PC-3 (cell line): ENCODE results near the gene JHY. TPM values are rescaled to one million over a fixed set of nuclear protein-coding genes. Genes with fewer than 3 reads are reported as not detected.
A peak's percentile ranks its signal among the peaks of the same experiment; 100 is the strongest.

ENCODE experiments used
- ATAC-seq: fragments of 200-7000 bp; cut with Tn5 transposase; 2 replicates; pipeline ENCODE4 v1.9.1; 2020; ENCODE audit warnings: mild to moderate bottlenecking, moderate library complexity
- BruUV-seq: library from RNA; stranded (reverse); fragments of 400-500 nt; replicated peaks from 2 replicates; lab custom pipeline; 2021; lab: Mats Ljungman, UMichigan
- CTCF ChIA-PET: fragments of 300-600 bp; sonication (Branson Sonifier 250); formaldehyde crosslinking; loops from one replicate; lab custom pipeline; 2022; ENCODE audit warnings: antibody characterized with exemption; lab: Charles Lee
- POLR2A ChIA-PET: fragments of 300-600 bp; sonication (Branson Sonifier 250); formaldehyde crosslinking; loops from one replicate; lab custom pipeline; 2022; ENCODE audit warnings: antibody characterized with exemption; ENCODE audit not compliant: unreplicated experiment; lab: Charles Lee
- DNase-seq: peaks from one replicate; pipeline ENCODE4 v3.0.0-alpha.2; 2015
- H2AFZ ChIP-seq: fragments of 300-600 bp; sonication (generic); 2 replicates; pipeline ENCODE4 v1.6.0; 2016; ENCODE audit warnings: antibody characterized with exemption, low read length
- H3F3A ChIP-seq: fragments of 300-600 bp; sonication (generic); one replicate; pipeline ENCODE4 v1.6.0; 2017; ENCODE audit warnings: antibody characterized with exemption, low read length, control low read depth, mild to moderate bottlenecking; ENCODE audit not compliant: unreplicated experiment
- H3K27ac ChIP-seq: fragments of 300-600 bp; sonication (generic); 2 replicates; pipeline ENCODE4 v1.5.1; 2016; ENCODE audit warnings: mild to moderate bottlenecking, low read length
- H3K27me3 ChIP-seq: fragments of 300-600 bp; sonication (generic); 2 replicates; pipeline ENCODE4 v1.6.1; 2016; ENCODE audit warnings: low read length, mixed read lengths
- H3K36me3 ChIP-seq: fragments of 300-600 bp; sonication (generic); 2 replicates; pipeline ENCODE4 v1.6.1; 2016; ENCODE audit warnings: low read depth, mixed run types, low read length, mixed read lengths
- H3K4me1 ChIP-seq: fragments of 300-600 bp; sonication (generic); 2 replicates; pipeline ENCODE4 v1.5.1; 2016; ENCODE audit warnings: low read length; ENCODE audit not compliant: insufficient read depth
- H3K4me2 ChIP-seq: fragments of 300-600 bp; sonication (generic); 2 replicates; pipeline ENCODE4 v1.6.0; 2016; ENCODE audit warnings: low read length
- H3K4me3 ChIP-seq: fragments of 300-600 bp; sonication (generic); 2 replicates; pipeline ENCODE4 v1.5.1; 2016; ENCODE audit warnings: mild to moderate bottlenecking, low read length, mixed read lengths
- H3K79me2 ChIP-seq: fragments of 300-600 bp; sonication (generic); 2 replicates; pipeline ENCODE4 v1.6.1; 2017; ENCODE audit warnings: low read length, mixed read lengths
- H3K9ac ChIP-seq: fragments of 300-600 bp; sonication (generic); 2 replicates; pipeline ENCODE4 v1.6.0; 2016; ENCODE audit warnings: mild to moderate bottlenecking, low read length
- H3K9me2 ChIP-seq: fragments of 300-600 bp; sonication (generic); replicated peaks from 2 replicates; pipeline ENCODE4 v1.6.1; 2016; ENCODE audit warnings: mixed run types, low read length, mixed read lengths
- H3K9me3 ChIP-seq: fragments of 300-600 bp; sonication (generic); 2 replicates; pipeline ENCODE4 v1.6.1; 2016; ENCODE audit warnings: low read length, mixed read lengths
- H4K20me1 ChIP-seq: fragments of 300-600 bp; sonication (generic); 2 replicates; pipeline ENCODE4 v1.6.1; 2016; ENCODE audit warnings: low read length, mixed read lengths
- CTCF ChIP-seq: fragments of 300-600 bp; sonication (generic); conservative IDR thresholded peaks from 2 replicates; pipeline ENCODE4 v1.5.1; 2017; ENCODE audit warnings: antibody characterized with exemption, low read depth, mild to moderate bottlenecking, low read length
- EZH2 ChIP-seq: fragments of 300-600 bp; sonication (generic); IDR thresholded peaks from one replicate; pipeline ENCODE4 v1.6.1; 2017; ENCODE audit warnings: antibody characterized with exemption, mild to moderate bottlenecking, low read length; ENCODE audit not compliant: unreplicated experiment
- EZH2phosphoT487 ChIP-seq: fragments of 300-600 bp; sonication (generic); IDR thresholded peaks from 2 replicates; pipeline ENCODE4 v1.6.1; 2018; ENCODE audit warnings: mild to moderate bottlenecking, antibody characterized with exemption, low read length, borderline replicate concordance
- intact Hi-C: fragments of 100-400 bp; cut with micrococcal nuclease; formaldehyde crosslinking; loops from 2 replicates; pipeline ENCODE4 v1.9.0; 2023
- total RNA-seq: library from RNA; depleted of rRNA; stranded (reverse); fragments of >200 nt; gene quantifications from 2 replicates; pipeline ENCODE4 v1.2.3, GENCODE V29; 2014

The JHY gene
- total RNA-seq, 1 experiment from 2014 or later: 4.9 TPM

GRCh38 chr11:122995526-122995925 lies 113.0 kb downstream of the JHY start:
- BruUV-seq: no TSS peak
- ATAC-seq: no peak

GRCh38 chr11:122998727-122999366 lies 116.3 kb downstream of the JHY start:
- Histone ChIP-seq H3K79me2 (no peaks in the 10 kb centered on the region), H3K4me1 (no peaks in the 10 kb centered on the region), H3F3A (no peaks in the 10 kb centered on the region), H3K9ac (no peak overlapping the region), H3K4me3 (no peak overlapping the region), H3K36me3 (no peaks in the 10 kb centered on the region), H3K9me3 (no peaks in the 10 kb centered on the region), H3K27ac (no peak overlapping the region), H2AFZ (no peak overlapping the region; the same call in 1 of the 2 replicates), H4K20me1 (no peaks in the 10 kb centered on the region), H3K9me2 (no peaks in the 10 kb centered on the region), H3K4me2 (no peak overlapping the region), H3K27me3 (peaks cover 32% of the 10 kb centered on the region)
- TF ChIP-seq CTCF: no peak
- TF ChIP-seq EZH2phosphoT487: no peak
- no peak for TF ChIP-seq EZH2
- intact Hi-C loops: no loop called here
- BruUV-seq: no TSS peak
- CTCF ChIA-PET: interaction anchor here (1.2 kb wide), 1 partner anchor 22 kb away, joined by 4 read pairs; no protein-coding TSS in a partner anchor
- peak; percentile 34 for DNase-seq
- peak; percentile 78 for ATAC-seq
- POLR2A ChIA-PET: no interaction called here

More at GRCh38 chr11:122995526-122995925, 113.0 kb downstream of the JHY start:
- Histone ChIP-seq H3K4me2 (no peak overlapping the region), H3K27me3 (peaks cover 52% of the 10 kb centered on the region), H3K9me2 (no peaks in the 10 kb centered on the region), H3K9ac (no peak overlapping the region), H3K36me3 (no peaks in the 10 kb centered on the region), H3F3A (no peaks in the 10 kb centered on the region), H3K79me2 (no peaks in the 10 kb centered on the region), H3K4me1 (no peaks in the 10 kb centered on the region), H3K27ac (no peak overlapping the region), H2AFZ (no peak overlapping the region), H3K9me3 (no peaks in the 10 kb centered on the region), H4K20me1 (no peaks in the 10 kb centered on the region), H3K4me3 (no peak overlapping the region)
- TF ChIP-seq EZH2phosphoT487: no peak
- no peak for TF ChIP-seq CTCF
- no peak for TF ChIP-seq EZH2
- POLR2A ChIA-PET: no interaction called here
- intact Hi-C loops: no loop called here
- DNase-seq: no peak
- CTCF ChIA-PET: no interaction called here

- Histone ChIP-seq H3K4me1 (no peaks in the 10 kb centered on the region), H3K27me3 (peaks cover 15% of the 10 kb centered on the region), H3K9me3 (no peaks in the 10 kb centered on the region), H3K9ac (no peak overlapping the region), H3K4me2 (no peak overlapping the region), H3K36me3 (no peaks in the 10 kb centered on the region), H3F3A (no peaks in the 10 kb centered on the region), H3K9me2 (no peaks in the 10 kb centered on the region), H3K4me3 (no peak overlapping the region), H4K20me1 (no peaks in the 10 kb centered on the region), H3K79me2 (no peaks in the 10 kb centered on the region), H2AFZ (no peak overlapping the region), H3K27ac (no peak overlapping the region)
- intact Hi-C loops: no loop called here
- no peak for ATAC-seq
- DNase-seq: no peak
- no peak for TF ChIP-seq EZH2
- TF ChIP-seq CTCF: no peak
- TF ChIP-seq EZH2phosphoT487: no peak
- POLR2A ChIA-PET: no interaction called here
- BruUV-seq: no TSS peak
- CTCF ChIA-PET: no interaction called here
Observed at GRCh38 chr11:123000721-123001120, 118.2 kb downstream of the JHY start.
